Stimulated activated CD4-positive, alpha-beta T cell treated with anti-CD3 and anti-CD28 coated beads, Interleukin-1b, Interleukin-23, amount 100 ng/mL, for 24 hours (primary cell): ENCODE results near the gene DNAJC7.
A peak's percentile ranks its signal among the peaks of the same experiment; 100 is the strongest.
"Not testable (repeated sequence)": the region's sequence is repeated elsewhere in the genome, so short reads cannot be mapped to it uniquely, and the experiment has no call there.

Source experiments
- DNase-seq, 4 experiments: peaks; one replicate each; pipeline ENCODE4 v3.0.0-alpha.2; 2020; ENCODE audit warnings: low read depth in 4 of 4, low spot score in 1 of 4

Gene DNAJC7

GRCh38 chr17:41957869-41958439 is 59.3 kb downstream of the DNAJC7 start:
- no peak for DNase-seq

- DNase-seq: no peak
Measured at GRCh38 chr17:41957031-41957868, 60.0 kb downstream of the DNAJC7 start.

DNA sequence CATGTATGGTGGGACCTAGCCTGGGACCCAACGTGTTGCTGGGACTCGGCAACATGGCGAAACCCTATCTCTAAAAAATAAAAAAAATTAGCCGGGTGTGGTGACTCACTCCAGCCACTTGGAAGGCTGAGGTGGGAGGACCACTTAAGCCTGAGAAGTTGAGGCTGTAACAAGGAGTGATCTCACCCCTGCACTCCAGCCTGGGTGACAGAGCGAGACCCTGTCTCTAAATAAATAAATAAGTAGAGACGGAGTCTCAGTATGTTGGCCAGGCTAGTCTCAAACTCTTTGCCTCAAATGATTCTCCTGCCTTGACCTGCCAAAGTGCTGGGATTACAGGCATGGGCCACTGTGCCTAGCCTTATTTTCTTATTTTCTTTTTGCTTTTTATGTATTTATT is 60.7 kb downstream of the DNAJC7 start:
- no peak for DNase-seq

DNA sequence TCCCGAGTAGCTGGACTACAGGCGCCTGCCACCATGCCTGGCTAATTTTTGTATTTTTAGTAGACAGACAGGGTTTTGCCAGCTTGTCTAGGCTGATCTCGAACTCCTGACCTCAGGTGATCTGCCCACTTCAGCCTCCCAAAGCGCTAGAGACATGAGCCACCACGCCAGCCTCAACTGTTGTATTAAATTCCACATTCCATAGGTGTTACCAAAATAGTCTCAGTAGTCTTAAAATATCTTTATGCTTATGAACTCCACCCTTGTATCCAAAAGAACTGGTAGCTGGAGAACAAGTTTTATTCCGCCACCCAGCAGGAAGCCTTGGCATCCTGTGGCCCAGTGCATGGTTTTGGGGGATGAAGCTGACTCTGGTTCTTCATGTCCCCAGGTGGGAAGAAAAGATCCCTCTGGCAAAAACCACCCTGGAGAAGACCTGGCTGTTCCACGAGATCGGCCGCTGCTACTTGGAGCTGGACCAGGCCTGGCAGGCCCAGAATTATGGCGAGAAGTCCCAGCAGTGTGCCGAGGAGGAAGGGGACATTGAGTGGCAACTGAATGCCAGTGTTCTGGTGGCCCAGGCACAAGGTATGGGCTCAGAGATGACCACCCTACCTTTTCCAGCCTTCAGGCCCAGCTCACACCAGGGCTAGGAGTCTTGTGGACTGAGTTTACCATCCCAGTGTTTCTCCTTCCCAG is 68.3 kb downstream of the DNAJC7 start:
- no peak for DNase-seq

DNA sequence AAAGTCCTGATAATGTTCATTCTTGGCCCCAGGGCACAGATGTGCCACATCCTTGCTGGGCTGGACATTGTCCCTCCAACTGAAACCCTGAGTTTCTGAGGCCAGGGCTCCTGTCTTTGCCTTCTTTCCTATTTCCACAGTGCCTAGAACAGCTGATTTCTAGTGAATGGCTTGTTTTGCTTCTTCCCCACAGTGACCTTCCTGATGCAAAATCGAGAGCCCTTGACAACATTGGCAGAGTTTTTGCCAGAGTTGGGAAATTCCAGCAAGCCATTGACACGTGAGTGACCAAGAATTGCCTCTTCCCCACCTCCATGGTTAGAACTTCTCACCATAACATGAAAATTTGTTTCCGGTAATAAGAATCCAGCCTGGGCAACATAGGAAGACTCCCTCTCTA is 72.3 kb downstream of the DNAJC7 start:
- no peak for DNase-seq

DNA sequence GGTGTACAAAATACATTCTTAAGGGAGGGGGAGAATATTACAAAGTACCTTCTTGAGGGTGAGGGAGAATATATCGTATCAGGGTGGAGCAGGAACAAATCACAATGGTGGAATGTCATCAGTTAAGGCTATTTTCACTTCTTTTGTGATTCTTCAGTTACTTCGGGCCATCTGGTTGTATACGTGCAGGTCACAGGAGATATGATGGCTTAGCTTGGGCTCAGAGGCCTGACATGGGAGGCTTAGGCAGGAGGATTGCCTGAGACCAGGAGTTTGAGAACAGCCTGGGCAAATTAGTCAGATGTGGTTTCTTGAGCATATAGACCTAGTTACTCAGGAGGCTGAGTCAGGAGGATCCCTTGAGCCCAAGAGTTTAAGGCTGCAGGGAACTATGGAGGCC is 73.7 kb downstream of the DNAJC7 start:
- no peak for DNase-seq

DNA sequence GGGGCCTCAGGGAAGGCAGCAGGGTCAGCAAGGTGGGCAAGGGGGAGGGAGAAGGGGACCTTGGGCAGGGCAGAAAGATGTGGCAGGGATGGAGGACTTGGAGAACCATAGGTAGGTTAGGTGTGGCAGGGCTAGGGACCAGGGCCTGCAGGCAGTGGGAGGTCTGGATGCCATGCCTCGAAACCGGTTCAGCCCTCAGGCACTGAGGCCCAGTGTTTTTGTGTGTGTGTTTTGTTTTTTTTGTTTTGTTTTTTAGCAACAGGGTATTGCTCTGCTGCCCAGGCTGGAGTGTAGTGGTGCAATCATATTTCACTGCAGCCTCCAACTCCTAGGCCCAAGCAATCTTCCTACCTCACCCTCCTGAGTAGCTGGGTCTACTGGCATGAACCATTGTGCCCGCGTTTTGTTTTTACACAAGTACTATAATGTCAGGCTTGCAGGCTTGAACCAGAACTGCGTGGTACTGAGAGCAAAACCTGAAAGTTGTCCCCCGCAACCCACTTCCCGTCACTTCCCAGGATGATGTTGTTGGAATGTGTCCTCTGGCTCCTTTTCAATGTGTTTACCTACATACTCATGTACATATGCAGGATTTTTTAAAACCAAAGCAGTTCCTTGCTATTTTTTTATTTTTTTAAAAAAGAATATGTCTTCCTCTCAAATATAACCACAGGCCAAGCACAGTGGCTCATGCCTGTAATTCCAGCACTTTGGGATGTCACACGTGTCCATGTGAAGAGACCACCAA is 74.4 kb downstream of the DNAJC7 start:
- no peak for DNase-seq

- DNase-seq: no peak
Measured at GRCh38 chr17:41941168-41941567, 76.1 kb downstream of the DNAJC7 start.

DNA sequence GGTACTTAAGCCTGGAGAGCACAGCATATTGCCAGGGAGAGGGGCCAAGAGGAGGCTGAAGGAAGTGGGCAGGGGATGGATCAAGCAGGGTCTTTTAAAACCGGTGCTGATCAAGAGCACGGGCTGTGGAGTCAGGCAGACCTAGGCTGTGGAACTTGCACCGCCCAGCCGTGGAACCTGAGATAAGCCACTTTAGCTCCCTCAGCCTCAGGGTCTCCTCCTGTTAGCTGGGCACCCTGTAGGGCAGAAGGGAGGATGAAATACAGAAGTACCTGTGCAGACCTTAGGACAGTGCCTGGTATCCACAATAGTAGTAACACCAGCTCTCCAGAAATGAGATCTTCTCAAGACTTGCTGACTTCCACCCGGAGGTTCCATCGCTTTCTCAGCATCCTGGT is 77.5 kb downstream of the DNAJC7 start:
- no peak for DNase-seq

GRCh38 chr17:41939044-41939692 is 78.1 kb downstream of the DNAJC7 start:
- no peak for DNase-seq

DNA sequence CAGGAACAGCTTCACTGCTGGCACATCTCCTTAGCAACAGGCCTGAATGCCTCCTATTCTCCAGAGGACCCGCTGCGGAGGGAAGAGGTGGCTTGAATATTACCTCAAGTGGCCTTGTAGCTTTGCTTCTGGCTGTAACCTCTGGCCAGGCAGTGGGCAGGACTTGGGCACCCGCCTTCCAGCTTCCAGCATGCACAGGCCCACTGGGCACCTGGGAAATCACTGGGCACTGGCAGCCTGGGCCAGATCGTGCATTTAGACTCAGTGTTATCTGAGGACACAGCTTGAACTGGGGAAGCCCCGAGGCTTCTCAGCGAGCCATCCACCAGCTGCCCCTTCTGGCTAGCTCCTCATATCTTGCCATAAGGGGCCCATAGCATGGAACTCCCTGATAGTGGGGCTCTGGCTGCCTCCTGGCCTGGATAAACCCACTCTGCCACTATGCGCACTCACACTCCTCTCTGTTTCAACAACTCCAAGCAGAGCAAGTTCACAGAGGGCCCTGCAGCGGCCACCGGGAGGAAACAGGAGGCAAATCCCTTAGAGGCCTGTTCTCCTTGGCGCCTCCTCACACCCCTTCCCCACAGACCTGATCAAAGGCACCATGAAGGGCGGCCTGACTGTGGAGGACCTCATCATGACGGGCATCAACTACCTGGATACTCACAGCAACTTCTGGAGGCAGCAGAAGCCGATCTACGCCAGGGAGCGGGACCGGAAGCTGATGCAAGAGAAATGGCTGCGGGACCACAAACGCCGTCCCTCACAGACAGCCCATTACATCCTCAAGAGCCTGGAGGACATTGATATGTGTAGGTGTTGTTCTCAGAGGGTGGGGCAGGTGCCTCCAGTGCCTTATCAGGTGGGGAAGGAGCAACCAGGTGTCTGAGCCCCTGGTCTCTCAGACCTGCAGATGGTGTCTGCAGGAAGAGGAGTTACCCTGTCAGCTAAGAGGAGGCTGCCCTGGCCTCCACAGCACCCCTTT is 79.0 kb downstream of the DNAJC7 start:
- no peak for DNase-seq

DNA sequence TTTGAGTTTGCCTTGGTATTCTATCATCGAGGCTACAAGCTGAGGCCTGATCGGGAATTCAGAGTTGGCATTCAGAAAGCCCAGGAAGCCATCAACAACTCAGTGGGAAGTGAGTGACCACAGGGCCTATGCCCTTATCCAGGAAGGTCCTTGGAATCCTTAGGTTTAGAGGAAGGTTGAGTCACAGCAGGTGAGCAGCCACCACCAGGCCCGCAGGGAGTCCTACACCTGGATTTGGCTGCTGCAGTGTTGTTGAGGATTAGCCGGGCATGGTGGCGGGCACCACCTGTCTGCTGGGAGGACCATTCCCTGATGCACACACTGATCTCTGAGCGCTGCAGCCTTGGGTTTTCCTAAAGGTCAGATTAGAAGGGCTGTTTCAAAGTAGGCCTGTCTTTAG is 81.6 kb downstream of the DNAJC7 start:
- DNase-seq: no peak

GRCh38 chr17:41932816-41933389 is 84.3 kb downstream of the DNAJC7 start:
- no peak for DNase-seq

DNA sequence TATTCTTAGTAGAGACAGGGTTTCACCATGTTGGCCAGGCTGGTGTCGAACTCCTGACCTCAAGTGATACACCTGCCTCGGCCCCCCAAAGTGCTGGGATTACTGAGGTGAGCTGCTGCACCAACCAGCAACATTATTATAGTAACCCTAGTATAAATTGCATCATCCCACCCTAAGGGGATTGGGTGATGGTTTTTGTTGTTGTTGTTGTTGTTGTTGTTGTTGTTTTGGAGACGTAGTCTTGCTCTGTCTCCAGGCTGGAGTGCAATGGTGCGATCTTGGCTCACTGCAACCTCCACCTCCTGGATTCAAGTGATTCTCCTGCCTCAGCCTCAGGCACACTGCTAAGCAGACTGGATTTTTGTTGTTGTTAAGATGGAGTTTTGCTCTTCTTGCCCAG is 85.5 kb downstream of the DNAJC7 start:
- not testable (repeated sequence) for DNase-seq

DNA sequence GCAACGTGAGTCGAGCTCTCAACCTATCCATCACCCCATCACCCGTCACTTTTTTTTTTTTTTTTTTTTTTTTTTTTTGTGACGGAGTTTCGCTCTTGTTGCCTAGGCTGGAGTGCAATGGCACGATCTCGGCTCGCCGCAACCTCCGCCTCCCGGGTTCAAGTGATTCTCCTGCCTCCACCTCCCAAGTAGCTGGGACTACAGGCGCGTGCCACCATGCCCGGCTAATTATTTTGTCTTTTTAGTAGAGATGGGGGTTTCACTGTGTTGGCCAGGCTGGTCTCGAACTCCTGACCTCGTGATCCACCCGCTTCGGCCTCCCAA is 86.4 kb downstream of the DNAJC7 start:
- not testable (repeated sequence) for DNase-seq

DNA sequence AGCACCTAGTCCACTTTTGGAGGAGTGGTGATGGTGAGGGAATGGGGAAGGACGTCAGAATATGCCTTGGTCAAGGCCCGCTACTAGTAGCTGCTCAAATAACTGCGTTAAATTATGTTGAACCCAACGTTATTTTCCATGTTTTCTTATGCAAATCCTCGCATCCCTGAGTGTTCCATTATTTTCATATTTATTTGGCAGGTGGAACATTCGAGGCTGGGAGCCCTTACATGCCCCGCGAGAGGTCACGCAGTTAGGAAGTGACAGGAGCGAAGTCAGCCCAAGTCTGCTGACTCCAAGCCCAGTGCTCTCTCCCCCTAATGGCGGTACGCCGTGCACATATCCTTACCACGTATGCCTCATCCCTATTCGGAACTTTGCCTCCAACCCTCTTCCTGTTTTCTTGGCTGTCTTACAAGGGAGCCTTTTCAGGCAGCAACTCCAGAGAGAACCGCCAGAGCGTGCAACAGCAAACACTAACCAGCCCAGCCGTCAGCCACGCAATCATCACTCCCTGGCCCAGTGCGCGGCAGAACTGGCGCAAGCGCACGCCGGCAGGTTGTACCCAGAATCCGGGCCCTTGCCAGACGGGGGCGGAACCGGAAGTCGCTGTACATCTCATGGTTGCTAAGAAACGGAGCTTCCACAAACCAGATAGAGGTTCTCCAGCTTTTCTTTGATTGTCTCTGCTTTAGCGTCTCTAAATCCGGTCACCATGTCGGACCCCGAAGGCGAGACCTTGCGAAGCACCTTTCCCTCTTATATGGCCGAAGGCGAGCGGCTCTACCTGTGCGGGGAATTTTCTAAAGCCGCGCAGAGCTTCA is 87.0 kb downstream of the DNAJC7 start, which contains the start of gene ODAD4:
ODAD4 (plus strand) TSS at position 609 of the 824 bp plus-strand sequence; CDS start at position 716, 107 bp downstream.
- peak; percentile 86 to 94 (median 91) for DNase-seq

GRCh38 chr17:41928693-41929251 is 88.5 kb downstream of the DNAJC7 start:
- no peak for DNase-seq
